Ammon's horn (tissue), 1 donor: ENCODE results near the gene PLAA.
"Not testable (repeated sequence)": the region's sequence is repeated elsewhere in the genome, so short reads cannot be mapped to it uniquely, and the experiment has no call there.

Source experiments
- DNase-seq: peaks from one replicate; pipeline ENCODE4 v3.0.0-alpha.2; 2016; ENCODE audit warnings: low spot score

PLAA gene

DNA sequence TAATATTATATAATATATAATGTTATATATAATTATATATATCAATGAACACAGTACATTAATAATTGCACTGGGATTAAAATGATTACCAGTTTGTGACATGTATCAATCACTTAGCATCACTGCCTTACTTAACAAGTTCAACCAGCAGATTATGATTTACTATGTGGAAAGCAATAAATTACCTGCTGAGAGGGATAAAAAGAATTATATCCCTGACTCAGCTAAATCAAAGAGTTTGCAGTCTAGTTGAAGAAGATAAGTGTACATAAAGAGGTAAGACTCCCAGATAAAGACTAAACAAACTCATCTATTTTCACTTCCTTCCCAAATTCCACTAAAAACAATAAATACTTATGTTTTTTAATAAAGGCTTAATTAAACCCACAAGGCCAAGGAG lies 11.2 kb downstream of the PLAA start:
- no peak for DNase-seq

DNA sequence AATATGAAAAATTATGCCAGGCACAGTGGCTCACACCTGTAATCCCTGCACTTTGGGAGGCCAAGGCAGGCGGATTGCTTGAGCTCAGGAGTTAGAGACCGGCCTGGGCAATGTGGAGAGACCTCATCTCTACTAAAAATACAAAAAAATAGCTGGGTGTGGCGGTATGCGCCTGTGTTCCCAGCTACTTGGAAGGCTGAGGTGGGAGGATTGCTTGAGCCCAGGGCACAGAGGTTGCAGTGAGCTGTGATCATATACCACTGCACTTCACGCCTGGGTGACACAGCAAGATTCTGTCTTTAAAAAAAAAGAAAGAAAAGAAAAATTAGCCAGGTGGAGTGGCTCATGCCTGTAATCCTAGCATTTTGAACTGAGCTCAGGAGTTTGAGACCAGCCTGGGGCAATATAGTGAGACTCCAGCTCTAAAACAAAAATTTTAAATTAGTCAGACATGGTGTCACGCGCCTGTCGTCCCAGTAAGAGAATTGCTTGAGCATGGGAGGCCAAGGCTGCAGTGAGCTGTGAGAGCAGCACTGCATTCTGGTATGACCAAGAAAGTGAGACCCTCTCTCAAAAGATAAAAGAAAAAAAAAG lies 18.0 kb downstream of the PLAA start:
- DNase-seq: no peak

DNA sequence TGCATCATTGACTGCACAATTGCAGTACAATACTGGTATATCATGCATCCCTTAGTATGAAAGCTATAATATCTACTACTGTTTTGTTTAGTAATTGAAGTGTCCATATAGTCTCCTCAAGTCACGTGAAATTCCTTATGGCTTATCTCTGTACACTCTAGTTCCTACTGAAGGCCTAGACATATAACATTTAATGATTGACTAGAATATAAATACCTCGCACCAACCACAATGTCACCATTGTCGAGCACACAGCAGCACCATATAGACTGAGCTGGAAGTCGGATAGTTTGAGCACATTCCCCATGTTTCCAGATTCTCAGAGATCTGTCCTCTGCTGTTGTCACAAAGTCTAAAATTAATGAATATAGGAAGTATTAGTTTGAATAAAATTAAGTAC lies 21.4 kb downstream of the PLAA start:
- no peak for DNase-seq

DNA sequence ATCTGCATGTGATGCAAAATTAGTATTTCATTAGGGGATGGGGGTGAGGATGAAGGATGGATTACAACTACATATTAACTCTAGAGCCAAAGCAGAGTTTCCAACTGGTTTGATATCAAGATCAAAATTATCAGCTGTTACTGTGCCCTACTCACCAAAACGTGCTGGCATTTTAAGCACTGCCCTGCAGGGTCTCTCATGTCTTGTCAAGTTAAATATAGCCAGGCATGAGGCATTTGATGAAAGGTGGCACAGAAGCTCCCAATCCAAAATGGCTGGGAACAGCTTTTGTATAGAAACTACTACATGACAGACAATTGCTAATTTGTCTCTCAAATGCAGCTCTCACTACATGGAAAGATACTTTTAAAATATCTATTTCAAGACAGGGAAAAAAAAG lies 27.3 kb downstream of the PLAA start:
- DNase-seq: no peak

DNA sequence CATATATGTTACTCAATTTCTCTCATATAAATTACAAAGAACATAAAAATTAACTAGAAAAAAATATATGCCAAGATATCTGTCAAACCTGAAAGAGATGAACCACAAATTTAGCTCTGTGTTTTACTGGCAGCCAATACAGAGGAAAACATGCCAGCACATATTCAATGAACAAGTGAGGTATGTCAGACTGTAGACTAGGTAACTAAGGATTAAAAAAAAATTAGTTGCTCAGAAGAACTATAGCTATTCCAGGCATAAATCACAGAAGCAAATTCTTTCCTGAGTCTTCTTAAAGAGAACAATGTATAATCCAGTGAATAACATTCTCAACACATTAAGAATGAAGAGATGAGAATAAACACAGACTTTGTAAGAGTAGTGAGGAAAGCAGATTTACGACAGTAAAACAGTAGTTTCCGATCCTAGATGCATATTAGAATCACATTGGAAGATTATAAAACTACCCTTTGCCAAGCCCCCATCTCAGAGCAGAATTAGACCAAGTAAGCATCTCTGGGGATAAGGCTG lies 33.8 kb downstream of the PLAA start:
- no peak for DNase-seq

DNA sequence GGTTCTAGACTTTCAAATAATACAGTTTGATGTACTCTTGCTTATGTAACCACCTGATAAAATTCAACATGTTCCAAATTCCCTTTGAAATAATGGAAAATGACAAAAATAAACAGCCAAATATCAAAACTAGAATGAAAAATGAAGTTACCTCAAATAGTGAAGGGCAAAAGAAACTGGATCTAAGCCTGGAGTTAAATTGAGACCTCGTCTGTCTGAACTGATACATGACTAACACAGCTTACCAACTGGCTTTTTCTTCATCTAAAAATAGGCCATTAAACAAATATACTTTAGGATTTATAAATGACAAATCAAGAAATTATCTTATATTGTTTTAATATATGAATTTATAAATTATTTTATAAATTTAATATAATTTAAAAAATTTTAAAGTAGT lies 42.4 kb downstream of the PLAA start:
- no peak for DNase-seq

DNA sequence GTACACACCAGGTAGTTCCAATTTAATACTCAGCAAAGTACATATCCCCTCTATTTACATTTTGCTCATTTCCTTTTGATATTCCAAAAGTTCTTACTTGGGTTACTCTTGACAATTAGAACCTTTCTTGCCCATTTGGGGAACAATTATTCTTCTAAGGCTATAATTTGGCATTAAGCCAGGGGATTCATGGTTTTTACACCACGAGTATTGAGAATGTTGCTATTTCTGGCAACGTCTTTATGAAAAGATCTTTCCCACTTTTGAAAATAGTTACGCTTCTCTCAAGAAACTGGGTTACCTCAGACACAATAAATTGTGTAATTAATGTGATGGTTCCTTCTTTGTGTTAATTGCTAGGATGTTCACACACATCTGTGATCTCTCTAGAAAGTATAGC lies 43.0 kb downstream of the PLAA start:
- no peak for DNase-seq

DNA sequence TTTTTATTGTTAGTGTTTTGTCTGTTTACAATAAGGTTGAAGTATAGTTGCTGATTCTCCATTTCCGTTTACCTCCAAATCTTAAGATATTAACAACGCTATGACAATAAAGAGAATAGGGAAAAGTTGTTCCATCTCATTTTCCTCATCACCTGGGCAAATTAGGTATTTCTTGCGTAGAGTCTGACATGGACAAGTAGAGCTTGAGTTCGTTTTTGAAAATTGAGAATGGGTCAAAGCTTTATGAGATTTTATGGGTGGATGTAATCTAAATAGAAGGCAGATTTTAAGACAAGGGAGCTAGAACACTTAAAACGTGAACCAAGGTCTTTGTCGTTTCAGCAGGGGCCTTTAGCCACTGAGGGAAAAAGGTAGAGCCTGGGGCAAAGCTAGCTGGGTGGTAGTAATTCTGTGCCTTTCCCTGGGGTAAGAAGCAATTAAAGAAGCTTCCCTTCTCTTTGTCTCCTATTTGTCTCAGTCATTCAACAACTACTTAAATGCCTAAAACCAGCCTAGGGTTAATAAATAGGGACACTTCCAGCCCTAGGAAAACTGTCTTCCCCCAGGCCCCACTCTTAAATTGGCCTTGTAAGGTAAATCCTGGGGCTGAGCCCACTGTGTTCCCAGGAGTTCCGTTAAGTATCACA lies 53.9 kb downstream of the PLAA start:
- DNase-seq: no peak

DNA sequence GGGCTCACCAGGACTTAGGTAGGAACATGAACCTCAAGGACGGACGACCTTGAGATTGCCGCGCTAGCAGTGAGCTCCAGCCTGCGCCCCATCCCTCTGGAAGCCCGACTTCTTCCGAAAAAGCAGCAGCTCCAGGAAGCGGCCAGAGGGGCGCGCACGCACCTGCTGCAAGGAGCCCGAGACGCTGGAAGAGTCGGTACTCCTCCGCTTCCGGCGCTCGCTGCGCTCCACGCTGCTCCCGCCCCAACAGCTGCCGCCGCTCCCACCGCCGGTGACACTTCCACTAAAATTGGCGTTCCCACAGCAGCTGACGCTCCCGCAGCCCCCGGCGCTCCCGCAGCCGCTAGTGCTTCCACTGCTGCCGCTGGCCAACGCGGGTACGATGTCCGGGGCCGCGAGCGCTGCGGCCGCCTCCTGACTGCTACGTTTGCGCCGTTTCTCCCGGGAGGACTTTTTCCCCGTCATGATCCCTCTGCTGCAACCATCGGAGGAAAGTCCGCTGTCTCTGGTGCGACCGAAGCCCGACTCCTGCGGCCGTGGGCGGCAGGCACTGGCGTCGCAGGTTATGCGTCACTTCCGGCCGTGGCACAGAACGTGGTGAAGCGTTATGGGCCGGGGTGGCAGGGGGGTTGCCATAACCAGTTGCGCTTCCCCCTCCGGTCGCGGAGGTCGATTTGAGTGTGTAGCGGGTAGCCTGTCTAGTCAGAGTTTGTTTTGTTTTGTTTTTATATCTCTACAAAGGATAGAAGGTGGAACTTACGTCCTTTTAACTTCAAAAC lies 54.6 kb downstream of the PLAA start, which contains the start of gene CAAP1:
Gene CAAP1, minus strand, starts transcription at position 552 of the 779 bp plus-strand sequence. Its CDS starts 87 bp downstream, at position 465.
- peak; percentile 97 for DNase-seq

DNA sequence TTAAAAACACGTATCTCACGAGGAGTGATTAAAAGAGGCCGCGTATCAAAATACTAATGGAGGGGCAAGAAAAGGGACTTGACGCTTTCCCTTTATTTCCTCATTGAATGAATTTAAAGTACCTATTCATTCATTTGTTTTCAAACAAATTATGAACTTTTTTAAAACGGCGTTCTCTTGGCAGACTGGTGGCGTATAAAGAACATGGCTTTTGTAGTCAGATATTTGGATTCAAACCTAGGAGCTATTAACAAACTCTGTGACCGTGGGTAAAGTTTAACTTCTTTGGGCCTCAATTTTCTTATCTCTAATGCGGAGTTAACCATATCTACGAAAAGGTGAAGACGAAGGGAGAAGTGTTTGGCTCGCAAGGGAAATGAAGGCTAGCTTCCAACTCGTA lies 55.3 kb downstream of the PLAA start:
- no peak for DNase-seq

DNA sequence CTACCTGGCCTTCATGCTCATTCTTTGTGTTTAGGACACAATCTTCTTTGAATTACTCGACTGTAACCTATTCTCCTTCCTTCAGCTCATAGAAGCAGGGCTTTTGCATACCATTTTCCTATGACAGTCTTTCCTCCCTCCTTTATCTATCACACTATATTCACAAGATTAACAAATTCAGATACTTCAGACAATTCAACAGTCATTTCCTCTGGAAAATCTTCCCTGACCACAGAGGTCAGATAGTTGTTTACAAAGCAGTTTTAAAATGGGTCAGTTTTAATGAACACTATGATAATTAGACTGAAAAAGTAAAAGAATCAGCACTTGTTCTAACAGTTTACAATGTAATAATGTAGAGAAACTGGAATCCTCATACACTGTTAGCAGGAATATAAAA lies 58.8 kb downstream of the PLAA start:
- no peak for DNase-seq

DNA sequence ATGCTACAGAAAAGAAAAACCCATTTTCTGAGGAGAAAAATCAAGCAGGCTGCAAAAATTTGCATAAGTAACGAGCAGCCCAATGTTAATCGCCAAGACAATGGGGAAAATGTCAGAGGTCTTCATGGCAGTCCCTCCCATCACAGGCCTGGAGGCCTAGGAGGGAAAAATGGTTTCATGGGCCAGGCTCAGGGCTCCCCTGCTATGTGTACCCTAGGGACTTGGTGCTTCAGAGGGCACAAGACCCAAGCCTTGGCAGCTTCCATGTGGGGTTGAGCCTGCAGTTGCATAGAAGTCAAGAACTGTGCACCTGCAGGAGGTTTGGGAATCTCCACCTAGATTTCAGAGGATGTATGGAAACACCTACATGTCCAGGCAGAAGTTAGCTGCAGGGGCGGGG lies 64.9 kb downstream of the PLAA start:
- DNase-seq: no peak

DNA sequence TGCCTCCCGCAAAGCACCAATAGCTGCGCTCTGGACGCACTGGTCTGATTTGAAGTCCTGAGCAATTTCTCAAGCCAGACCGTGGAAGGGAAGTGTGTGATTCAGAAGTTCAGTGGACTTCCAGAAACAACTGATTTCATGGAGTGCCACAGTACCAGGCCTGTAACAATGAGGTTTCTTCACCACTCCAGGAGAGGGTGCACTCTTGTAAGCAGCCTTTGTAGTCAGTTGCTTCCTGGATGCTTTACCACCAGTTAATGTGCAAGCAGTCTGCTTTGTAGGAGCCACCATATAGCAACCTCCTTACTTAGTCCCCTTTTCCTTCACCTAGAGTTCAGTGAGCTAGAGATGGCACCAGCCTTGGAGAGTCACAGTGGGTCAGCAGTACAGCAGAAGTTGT lies 66.8 kb downstream of the PLAA start:
- DNase-seq: no peak

DNA sequence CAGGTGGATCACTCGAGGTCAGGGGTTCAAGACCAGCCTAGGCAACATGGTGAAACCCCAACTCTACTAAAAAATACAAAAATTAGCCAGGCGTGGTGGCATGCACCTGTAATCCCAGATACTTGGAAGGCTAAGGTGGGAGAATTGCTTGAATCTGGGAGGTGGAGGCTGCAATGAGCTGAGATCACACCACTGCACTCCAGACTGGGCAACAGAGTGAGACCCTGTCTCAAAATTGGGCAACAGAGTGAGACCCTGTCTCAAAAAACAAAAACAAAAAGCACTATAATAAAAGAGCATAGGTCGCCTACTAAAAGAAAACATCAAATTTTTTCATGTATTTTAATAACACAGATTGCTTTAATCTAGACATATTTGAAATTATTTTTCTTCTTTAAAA lies 71.9 kb downstream of the PLAA start:
- DNase-seq: not testable (repeated sequence)

DNA sequence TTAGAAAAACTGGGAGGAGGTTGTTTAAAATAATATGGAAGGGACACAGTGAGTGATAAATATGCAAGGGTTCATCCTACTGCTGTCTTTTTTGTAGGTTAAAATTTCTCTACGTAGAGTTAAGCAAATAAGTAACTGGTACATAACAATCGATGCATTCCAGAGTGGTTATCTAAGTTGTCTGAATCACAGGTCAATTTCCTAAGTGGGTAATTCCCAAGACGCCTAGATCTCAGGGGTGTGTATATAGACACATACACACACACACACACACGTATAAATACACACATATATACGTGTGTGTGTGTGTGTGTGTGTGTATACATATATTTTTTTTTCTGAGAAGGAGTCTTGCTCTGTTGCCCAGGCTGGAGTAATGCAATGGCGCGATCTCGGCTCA lies 76.8 kb downstream of the PLAA start:
- no peak for DNase-seq

DNA sequence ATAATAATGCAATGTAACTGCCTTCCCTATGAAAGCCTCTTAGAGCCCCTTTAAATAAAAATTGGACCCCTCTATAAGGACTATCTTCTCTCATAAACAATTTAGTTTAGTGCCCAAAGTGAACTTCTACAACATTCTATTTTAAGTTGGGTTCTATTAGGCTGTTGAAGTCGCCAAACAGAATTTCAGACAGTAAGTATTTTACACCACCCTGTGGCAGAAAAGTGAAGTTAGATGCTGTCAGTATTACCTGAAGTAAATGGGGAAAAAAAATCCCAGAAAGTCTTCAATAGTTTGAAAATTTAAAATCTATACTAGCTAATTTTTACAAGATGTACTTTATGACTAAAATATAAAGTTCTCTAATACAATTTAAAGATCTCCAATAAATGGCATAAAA lies 84.0 kb downstream of the PLAA start:
- DNase-seq: peak; percentile 7

DNA sequence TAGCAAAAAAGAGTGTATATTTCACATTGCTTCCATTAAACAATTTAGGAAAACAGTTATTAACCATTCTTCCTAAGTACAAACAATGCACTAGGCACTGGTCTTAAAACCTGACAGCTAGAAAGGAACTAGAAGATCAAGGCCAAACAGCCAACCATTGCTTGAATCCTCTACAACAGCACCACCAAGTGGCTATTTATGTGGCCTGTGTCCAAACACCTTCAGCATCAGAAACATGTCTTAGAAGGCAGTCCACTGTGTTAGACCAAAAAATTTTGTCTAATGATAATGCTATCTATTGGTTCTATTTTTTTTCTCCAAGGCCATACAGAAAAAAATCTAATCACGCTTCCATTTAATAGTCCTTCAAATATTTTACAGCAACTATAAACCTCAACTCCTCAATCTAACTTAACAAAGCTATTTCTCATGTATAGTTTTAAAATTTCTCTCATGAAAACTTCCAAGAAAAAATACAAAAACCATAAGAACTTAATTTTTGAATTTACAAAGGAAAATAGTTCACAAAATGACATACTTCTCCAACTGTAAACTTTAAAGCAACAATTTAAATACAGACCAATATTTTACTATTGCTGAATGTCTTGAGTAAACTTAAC lies 90.5 kb downstream of the PLAA start:
- peak; percentile 39 for DNase-seq
